Esophagus muscularis mucosa (tissue), 4 donors: Measurements from ENCODE around the gene IQSEC3.

Source experiments
- CTCF ChIP-seq, 3 experiments: fragments of 200-600 bp in 2 of 3; fragments of 450-650 bp in 1 of 3; sonication (generic) in 2 of 3; IDR thresholded peaks; one replicate each; pipeline ENCODE4 v1.5.1; 2017 to 2019; ENCODE audit warnings: antibody characterized with exemption in 3 of 3, mild to moderate bottlenecking in 2 of 3, moderate library complexity in 1 of 3
- EP300 ChIP-seq: sonication (generic); formaldehyde crosslinking; IDR thresholded peaks from one replicate; pipeline ENCODE4 v1.6.1; 2017; ENCODE audit warnings: antibody characterized with exemption
- POLR2A ChIP-seq: fragments of 450-650 bp; IDR thresholded peaks from one replicate; pipeline ENCODE4 v1.6.1; 2017; ENCODE audit warnings: antibody characterized with exemption, moderate library complexity, mild to moderate bottlenecking, low read depth
- POLR2AphosphoS5 ChIP-seq, 2 donors: sonication (generic); formaldehyde crosslinking; IDR thresholded peaks; one replicate each; pipeline ENCODE4 v1.6.1; 2017; ENCODE audit warnings: antibody characterized with exemption in 2 of 2

- no peak for TF ChIP-seq CTCF (IDR thresholded peaks at IDR 0.05)
- TF ChIP-seq POLR2A, result no peak
- TF ChIP-seq POLR2AphosphoS5 (IDR thresholded peaks at IDR 0.05), result no peak
- no peak for TF ChIP-seq EP300
Measured at GRCh38 chr12:177336-177979, 110.9 kb downstream of the IQSEC3 start.
